Measurements from ENCODE around the gene VPS26A. TPM values are rescaled to one million over a fixed set of nuclear protein-coding genes. Genes with fewer than 3 reads are reported as not detected.

The VPS26A gene
- total RNA-seq, 2 donors from 2014 or later = 29.5 to 46.3 TPM

GRCh38 chr10:69213591-69214311 lies 89.8 kb downstream of the VPS26A start:
- DNase-seq (ENCODE audit: low spot score) (no peak), ATAC-seq (ENCODE audit: insufficient number of reproducible peaks, low FRiP score, low read depth) (no peak)
- TF ChIP-seq CTCF (IDR thresholded peaks at IDR 0.05) = no peak
- Histone ChIP-seq H3K4me1 (ENCODE audit: control insufficient read depth in 1 of 2, low read depth in 2 of 2) (no peaks in the 10 kb centered on the region), H3K36me3 (peaks cover under 1% of the 10 kb centered on the region), H3K27me3 (replicated peaks; ENCODE audit: insufficient read depth) (no peaks in the 10 kb centered on the region), H3K4me3 (no peak overlapping the region), H3K9me3 (no peaks in the 10 kb centered on the region), H3K27ac (no peak overlapping the region)

- Histone ChIP-seq H3K9me3 (no peaks in the 10 kb centered on the region), H3K27me3 (replicated peaks; ENCODE audit: insufficient read depth) (no peaks in the 10 kb centered on the region), H3K36me3 (no peaks in the 10 kb centered on the region), H3K4me1 (ENCODE audit: control insufficient read depth in 1 of 2, low read depth in 2 of 2) (no peaks in the 10 kb centered on the region), H3K27ac (no peak overlapping the region), H3K4me3 (no peak overlapping the region)
- no peak for DNase-seq (ENCODE audit: low spot score)
- ATAC-seq (ENCODE audit: insufficient number of reproducible peaks, low FRiP score, low read depth) = no peak
- no peak for TF ChIP-seq CTCF (IDR thresholded peaks at IDR 0.05)
Measured at GRCh38 chr10:69214666-69215131, 90.7 kb downstream of the VPS26A start.

- no peak overlapping the region for H3K27ac ChIP-seq
- no peaks in the 10 kb centered on the region for H3K4me1 ChIP-seq (ENCODE audit: control insufficient read depth in 1 of 2, low read depth in 2 of 2)
- no peak overlapping the region for H3K4me3 ChIP-seq
- no peaks in the 10 kb centered on the region for H3K27me3 ChIP-seq (replicated peaks; ENCODE audit: insufficient read depth)
- DNase-seq (ENCODE audit: low spot score) = no peak
- no peak for ATAC-seq (ENCODE audit: insufficient number of reproducible peaks, low FRiP score, low read depth)
- TF ChIP-seq CTCF (IDR thresholded peaks at IDR 0.05) = no peak
- no peaks in the 10 kb centered on the region for H3K36me3 ChIP-seq
- no peaks in the 10 kb centered on the region for H3K9me3 ChIP-seq
Measured at GRCh38 chr10:69215405-69216171, 91.6 kb downstream of the VPS26A start.

- H3K27me3 ChIP-seq (replicated peaks; ENCODE audit: insufficient read depth) = no peaks in the 10 kb centered on the region
Measured at GRCh38 chr10:69216577-69217118, 92.7 kb downstream of the VPS26A start.

More at GRCh38 chr10:69216577-69217118, 92.7 kb downstream of the VPS26A start:
- Histone ChIP-seq H3K4me1 (ENCODE audit: control insufficient read depth in 1 of 2, low read depth in 2 of 2) (no peaks in the 10 kb centered on the region), H3K4me3 (no peak overlapping the region), H3K9me3 (no peaks in the 10 kb centered on the region), H3K27ac (no peak overlapping the region), H3K36me3 (no peaks in the 10 kb centered on the region)
- no peak for ATAC-seq (ENCODE audit: insufficient number of reproducible peaks, low FRiP score, low read depth)
- DNase-seq (ENCODE audit: low spot score) = no peak
- TF ChIP-seq CTCF (IDR thresholded peaks at IDR 0.05) = no peak

Measured in thoracic aorta (tissue), 2 donors.